Activated T-cell treated with anti-CD3 and anti-CD28 coated beads, Interleukin-2, amount 50 U/mL, for 1 hour (primary cell): Measurements from ENCODE around the gene B4GALT7.

Experiments
- DNase-seq: peaks from one replicate; pipeline ENCODE4 v3.0.0-alpha.2; 2020

The B4GALT7 gene

GRCh38 chr5:177594071-177594470 is 5.9 kb upstream of the B4GALT7 start:
- DNase-seq = no peak

- DNase-seq = no peak
These were observed 4.8 kb upstream of the B4GALT7 start for GRCh38 chr5:177595026-177595585.

- DNase-seq = no peak
These were observed 3.7 kb upstream of the B4GALT7 start for GRCh38 chr5:177595991-177596774.

- no peak for DNase-seq
These were observed 3.1 kb upstream of the B4GALT7 start for GRCh38 chr5:177596775-177597238.

- DNase-seq = no peak
These were observed 1.5 kb upstream of the B4GALT7 start for GRCh38 chr5:177598477-177598876.

GRCh38 chr5:177600508-177601018 is 631 bp downstream of the B4GALT7 start:
- DNase-seq = no peak

- DNase-seq = no peak
These were observed 1.2 kb downstream of the B4GALT7 start for GRCh38 chr5:177601126-177601525.

GRCh38 chr5:177601577-177602457 is 1.9 kb downstream of the B4GALT7 start:
- DNase-seq = no peak

- DNase-seq = no peak
These were observed 2.5 kb downstream of the B4GALT7 start for GRCh38 chr5:177602458-177602830.

- DNase-seq = no peak
These were observed 3.7 kb downstream of the B4GALT7 start for GRCh38 chr5:177603631-177604030.

- DNase-seq = no peak
These were observed 4.2 kb downstream of the B4GALT7 start for GRCh38 chr5:177604116-177604521.

GRCh38 chr5:177604656-177605055 is 4.7 kb downstream of the B4GALT7 start:
- no peak for DNase-seq

GRCh38 chr5:177605078-177605477 is 5.1 kb downstream of the B4GALT7 start:
- no peak for DNase-seq

- no peak for DNase-seq
These were observed 5.7 kb downstream of the B4GALT7 start for GRCh38 chr5:177605667-177606066.

GRCh38 chr5:177606071-177607051 is 6.4 kb downstream of the B4GALT7 start:
- DNase-seq = no peak

GRCh38 chr5:177607115-177607451 is 7.2 kb downstream of the B4GALT7 start:
- DNase-seq = no peak

GRCh38 chr5:177607452-177608192 is 7.7 kb downstream of the B4GALT7 start:
- DNase-seq = peak; percentile 69

GRCh38 chr5:177608243-177609075 is 8.5 kb downstream of the B4GALT7 start:
- no peak for DNase-seq

GRCh38 chr5:177609076-177610059 is 9.4 kb downstream of the B4GALT7 start:
- no peak for DNase-seq
